Measurements from ENCODE around the gene FGF18. TPM values are rescaled to one million over a fixed set of nuclear protein-coding genes. Genes with fewer than 3 reads are reported as not detected.
"Not testable (repeated sequence)": the region's sequence is repeated elsewhere in the genome, so short reads cannot be mapped to it uniquely, and the experiment has no call there.

Gene FGF18
- total and polyA plus RNA-seq, 9 donors = 0.27 to 7.9 (median 0.53) TPM; not detected in 1

DNA sequence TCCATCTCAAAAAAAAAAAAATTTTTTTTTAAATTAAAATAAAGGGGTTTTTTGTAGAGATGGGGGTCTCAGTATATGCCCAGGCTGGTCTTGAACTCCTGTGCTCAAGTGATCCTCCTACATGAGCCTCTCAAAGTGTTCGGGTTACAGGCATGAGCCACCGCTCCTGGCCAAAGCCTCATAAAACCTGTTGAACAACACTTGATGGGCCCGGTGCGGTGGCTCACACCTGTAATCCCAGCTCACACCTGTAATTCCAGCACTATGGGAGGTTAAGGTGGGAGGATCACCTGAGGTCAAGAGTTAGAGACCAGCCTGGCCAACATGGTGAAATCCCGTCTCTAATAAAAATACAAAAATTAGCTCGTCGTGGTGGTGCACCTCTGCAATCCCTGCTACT is 39.5 kb upstream of the FGF18 start:
- Histone ChIP-seq H3K9me3 (no peaks in the 10 kb centered on the region), H3K4me3 (no peak overlapping the region), H3K27ac (no peak overlapping the region), H3K4me1 (ENCODE audit: insufficient read depth) (no peaks in the 10 kb centered on the region), H3K27me3 (no peaks in the 10 kb centered on the region), H3K36me3 (no peaks in the 10 kb centered on the region)
- intact Hi-C loops (cut with DNase I) = no loop called here
- no peak for DNase-seq
- WGBS, 3 donors = 88 to 92% (median 91%) methylated on average over 7 of the region's 7 CpGs
- TF ChIP-seq POLR2A (IDR thresholded peaks at IDR 0.05) (no peak), EP300 (IDR thresholded peaks at IDR 0.05) (no peak), CTCF (IDR thresholded peaks at IDR 0.05) (no peak)

- DNase-seq; H3K4me1 ChIP-seq (ENCODE audit: insufficient read depth); H3K4me3 ChIP-seq; H3K36me3 ChIP-seq; intact Hi-C loops (cut with DNase I); H3K27ac ChIP-seq; H3K9me3 ChIP-seq; H3K27me3 ChIP-seq: not testable (repeated sequence)
- WGBS, 3 donors = 87 to 92% (median 89%) methylated on average over 9 of the region's 9 CpGs
Observed at GRCh38 chr5:171384416-171384815, 35.0 kb upstream of the FGF18 start.

GRCh38 chr5:171384999-171385398 is 34.4 kb upstream of the FGF18 start:
- H3K4me3 ChIP-seq; H3K36me3 ChIP-seq; H3K9me3 ChIP-seq; H3K4me1 ChIP-seq (ENCODE audit: insufficient read depth); H3K27me3 ChIP-seq; intact Hi-C loops (cut with DNase I); DNase-seq; H3K27ac ChIP-seq: not testable (repeated sequence)
- WGBS, 3 donors = 66 to 86% (median 67%) methylated on average over 3 of the region's 3 CpGs

GRCh38 chr5:171386006-171386671 is 33.3 kb upstream of the FGF18 start:
- TF ChIP-seq CTCF (IDR thresholded peaks at IDR 0.05) = no peak
- TF ChIP-seq POLR2A (IDR thresholded peaks at IDR 0.05) = no peak
- no peak for TF ChIP-seq EP300 (IDR thresholded peaks at IDR 0.05)
- peaks cover 3% of the 10 kb centered on the region for H3K4me1 ChIP-seq (ENCODE audit: insufficient read depth)
- H3K4me3 ChIP-seq = no peak overlapping the region
- DNase-seq = peak in 2 of 5 donors; percentile 43
- no peaks in the 10 kb centered on the region for H3K9me3 ChIP-seq
- no peaks in the 10 kb centered on the region for H3K27me3 ChIP-seq
- no peaks in the 10 kb centered on the region for H3K36me3 ChIP-seq
- intact Hi-C loops (cut with DNase I) = no loop called here
- 97% methylated on average over 25 of the region's 25 CpGs for WGBS, 3 donors
- H3K27ac ChIP-seq = no peak overlapping the region

GRCh38 chr5:171386861-171387344 is 32.5 kb upstream of the FGF18 start:
- Histone ChIP-seq H3K4me3 (peak overlapping the region; percentile 93), H3K27ac (peak overlapping the region; percentile 41 to 77), H3K4me1 (ENCODE audit: insufficient read depth) (peaks cover 7% of the 10 kb centered on the region), H3K36me3 (no peaks in the 10 kb centered on the region), H3K27me3 (no peaks in the 10 kb centered on the region), H3K9me3 (no peaks in the 10 kb centered on the region)
- TF ChIP-seq POLR2A (IDR thresholded peaks at IDR 0.05) (no peak), EP300 (IDR thresholded peaks at IDR 0.05) (peak; percentile 38)
- intact Hi-C loops (cut with DNase I) = no loop called here
- WGBS, 3 donors = 8 to 12% (median 10%) methylated on average over 20 of the region's 20 CpGs
- peak in 2 of 5 donors; percentile 22 to 35 for DNase-seq

DNA sequence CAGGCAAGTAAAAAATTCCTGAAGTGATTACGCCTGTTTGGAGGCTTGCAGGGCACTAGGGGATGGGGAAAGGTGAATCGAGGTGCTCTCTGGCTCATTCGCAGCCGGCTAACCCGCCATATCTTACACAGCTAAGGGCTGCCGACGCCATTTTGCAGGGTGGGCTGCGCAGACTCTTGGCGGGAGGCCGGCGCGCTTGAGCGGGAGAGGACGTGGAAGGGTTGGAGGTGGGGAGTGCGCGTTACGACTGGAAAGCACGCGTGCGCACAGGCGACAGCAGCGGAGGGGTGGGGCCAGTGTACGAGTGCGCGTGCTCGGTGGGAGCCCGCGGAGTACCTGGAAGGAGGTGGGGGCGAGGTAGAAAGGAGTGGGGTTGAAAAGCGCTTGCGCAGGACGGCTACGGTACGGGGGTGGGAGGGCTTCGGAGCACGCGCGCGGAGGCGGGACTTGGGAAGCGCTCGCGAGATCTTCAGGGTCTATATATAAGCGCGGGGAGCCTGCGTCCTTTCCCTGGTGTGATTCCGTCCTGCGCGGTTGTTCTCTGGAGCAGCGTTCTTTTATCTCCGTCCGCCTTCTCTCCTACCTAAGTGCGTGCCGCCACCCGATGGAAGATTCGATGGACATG is 32.0 kb upstream of the FGF18 start, which contains the start of gene NPM1:
Gene NPM1, plus strand, starts transcription at position 505 of the 625 bp plus-strand sequence. Its CDS starts 100 bp downstream, at position 605.
- 0% methylated on average over 55 to 56 of the region's 56 CpGs for WGBS, 3 donors
- Histone ChIP-seq H3K9me3 (no peaks in the 10 kb centered on the region), H3K4me3 (peak within 1 kb of the TSS; percentile 93), H3K36me3 (no peaks in the 10 kb centered on the region), H3K27ac (peak within 1 kb of the TSS; percentile 70 to 85), H3K4me1 (ENCODE audit: insufficient read depth) (peaks cover 10% of the 10 kb centered on the region), H3K27me3 (no peaks in the 10 kb centered on the region)
- intact Hi-C loops (cut with DNase I) = no loop called here
- TF ChIP-seq EP300 (IDR thresholded peaks at IDR 0.05) (no peak), POLR2A (IDR thresholded peaks at IDR 0.05) (peak; percentile 85)
- DNase-seq = peak; percentile 98
